NCI-H748 (cell line): ENCODE results near the gene FAM133A.

Experiments used
- DNase-seq: peaks from one replicate; lab custom pipeline; 2025; ENCODE audit not compliant: unreplicated experiment; lab: John Stamatoyannopoulos, UW

The FAM133A gene

GRCh38 chrX:93673869-93674271 is at the start of gene FAM133A:
Gene FAM133A (plus strand): TSS chrX:93674206. CDS start chrX:93709420, 35,214 bp downstream.
- DNase-seq = peak; percentile 51

GRCh38 chrX:93637591-93637990 is 36.4 kb upstream of the FAM133A start:
- no peak for DNase-seq

DNA sequence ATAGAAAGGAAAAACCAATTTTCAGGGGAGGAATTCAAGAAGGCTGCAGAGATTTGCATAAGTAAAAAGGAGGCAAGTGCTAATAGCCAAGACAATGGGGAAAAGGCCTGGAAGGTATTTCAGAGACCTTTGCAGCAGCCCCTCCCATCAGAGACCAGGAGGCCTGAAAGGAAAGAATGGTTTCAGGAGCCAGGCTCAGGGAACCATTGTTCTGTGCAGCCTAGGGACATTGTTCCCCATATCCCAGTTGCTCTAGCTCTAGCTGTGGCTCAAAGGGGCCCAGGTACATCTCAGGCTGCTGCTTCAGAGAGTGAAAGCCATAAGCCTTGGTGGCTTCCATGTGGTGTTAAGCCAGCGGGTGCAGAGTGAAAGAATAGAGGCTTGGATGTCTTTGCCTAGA is 24.6 kb upstream of the FAM133A start:
- no peak for DNase-seq

DNA sequence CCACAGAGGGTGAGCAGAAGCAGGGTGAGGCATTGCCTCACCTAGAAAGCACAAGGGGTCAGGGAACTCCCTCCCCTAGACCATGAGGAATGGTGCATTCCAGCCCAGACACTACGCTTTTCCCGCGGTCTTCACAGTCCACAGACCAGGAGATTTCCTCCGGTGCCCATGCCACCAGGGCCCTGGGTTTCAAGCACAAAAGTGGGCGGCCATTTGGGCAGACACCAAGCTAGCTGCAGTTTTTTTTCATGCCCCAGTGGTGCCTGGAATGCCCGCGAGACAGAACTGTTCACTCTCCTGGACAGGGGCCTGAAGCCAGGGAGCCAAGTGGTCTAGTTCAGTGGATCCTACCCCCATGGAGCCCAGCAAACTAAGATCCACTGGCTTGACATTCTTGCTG is 13.4 kb upstream of the FAM133A start:
- DNase-seq = no peak

- DNase-seq = peak; percentile 80
These were observed 744 bp upstream of the FAM133A start, which contains the start of gene NAP1L3 for GRCh38 chrX:93673056-93673868. Gene NAP1L3 (minus strand): TSS chrX:93673578. CDS start chrX:93673304, 274 bp downstream.

GRCh38 chrX:93695981-93696380 is 22.0 kb downstream of the FAM133A start:
- DNase-seq = peak; percentile 26

DNA sequence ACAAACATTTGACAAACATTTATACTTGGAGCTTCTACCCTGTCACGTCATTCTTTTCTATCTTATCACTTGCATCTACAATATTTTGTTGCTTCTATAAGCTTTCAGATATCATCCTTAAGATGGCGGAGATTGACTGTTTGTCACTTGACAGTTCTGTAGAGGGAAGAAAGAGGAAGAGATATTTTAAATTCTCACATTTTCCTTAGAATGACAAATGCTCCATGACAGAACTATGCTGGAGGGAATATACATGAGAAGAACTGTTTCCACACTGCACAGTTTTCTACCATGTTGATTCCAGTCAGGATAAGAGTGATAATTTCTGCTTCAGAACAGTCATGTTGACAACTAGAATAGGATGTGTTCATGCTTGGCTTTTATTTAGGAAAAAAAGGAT is 29.7 kb downstream of the FAM133A start:
- no peak for DNase-seq

DNA sequence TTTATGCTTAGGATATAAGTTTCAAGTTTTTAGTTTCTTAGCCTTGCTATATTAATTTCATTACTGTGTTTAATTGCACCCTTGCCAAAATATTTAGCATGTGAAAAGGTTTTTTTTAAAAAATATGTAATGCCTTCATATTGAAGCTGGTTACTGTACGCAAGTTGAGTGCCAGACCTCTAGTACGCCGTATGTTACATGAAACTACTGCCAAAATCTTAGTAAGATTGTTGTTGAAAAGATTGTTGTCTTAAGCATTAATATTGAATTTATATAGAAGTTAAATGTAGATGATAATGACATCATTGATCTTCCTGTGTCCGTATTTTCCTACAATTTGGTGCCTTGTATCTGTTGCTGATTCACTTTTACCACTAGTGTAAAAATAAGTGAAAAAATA is 37.1 kb downstream of the FAM133A start:
- DNase-seq = no peak

- DNase-seq = no peak
These were observed 67.8 kb downstream of the FAM133A start for GRCh38 chrX:93741811-93742210.

DNA sequence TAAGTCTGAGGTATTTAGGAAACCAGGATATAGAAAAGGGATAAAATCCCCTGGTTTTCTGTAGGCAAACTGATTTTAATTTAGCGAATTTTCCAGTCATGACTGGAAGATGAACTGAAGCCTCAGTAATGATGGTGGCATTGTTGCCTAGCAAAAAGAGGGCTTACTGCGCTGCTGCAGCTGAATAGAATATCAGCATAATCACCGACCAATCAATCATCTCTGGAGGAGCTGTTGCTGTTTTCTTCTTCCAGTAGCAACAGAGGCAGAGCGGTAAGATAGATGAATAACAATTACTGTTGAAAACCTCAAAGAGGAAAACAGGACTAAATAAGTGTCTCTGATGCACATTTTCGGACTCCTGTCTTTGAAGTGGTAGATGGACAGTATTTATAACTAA is 86.2 kb downstream of the FAM133A start:
- DNase-seq = no peak
